CD4-positive, alpha-beta T cell treated with Interferon gamma for 1 hour (primary cell): ENCODE measurements around the gene MED13.
"Not testable (repeated sequence)": the region's sequence is repeated elsewhere in the genome, so short reads cannot be mapped to it uniquely, and the experiment has no call there.

Experiments used
- DNase-seq: peaks from one replicate; pipeline ENCODE4 v3.0.0-alpha.2; 2020

Gene MED13

GRCh38 chr17:62057696-62058095, 7.4 kb downstream of the MED13 start:
- no peak for DNase-seq

- no peak for DNase-seq
Observed at GRCh38 chr17:62052765-62053338, 12.2 kb downstream of the MED13 start.

DNA sequence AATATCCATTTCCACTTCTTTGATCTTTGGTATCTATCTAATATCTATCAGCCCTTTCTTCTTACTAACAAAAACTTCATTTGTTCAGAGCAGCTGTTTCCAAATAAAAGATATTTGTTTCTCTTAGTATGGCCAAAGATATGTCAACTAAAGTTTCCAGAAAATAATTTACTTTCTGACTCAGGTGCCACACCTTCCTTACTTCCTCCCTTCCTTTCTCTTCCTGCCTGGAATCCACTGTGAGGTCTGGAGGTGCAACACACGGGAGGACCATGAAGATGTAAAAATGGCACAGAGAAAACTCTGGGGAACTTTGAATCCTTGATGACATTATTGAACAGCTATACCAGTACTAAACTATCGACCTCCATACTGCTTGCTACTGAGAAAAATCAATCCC, 14.0 kb downstream of the MED13 start:
- DNase-seq, result no peak

DNA sequence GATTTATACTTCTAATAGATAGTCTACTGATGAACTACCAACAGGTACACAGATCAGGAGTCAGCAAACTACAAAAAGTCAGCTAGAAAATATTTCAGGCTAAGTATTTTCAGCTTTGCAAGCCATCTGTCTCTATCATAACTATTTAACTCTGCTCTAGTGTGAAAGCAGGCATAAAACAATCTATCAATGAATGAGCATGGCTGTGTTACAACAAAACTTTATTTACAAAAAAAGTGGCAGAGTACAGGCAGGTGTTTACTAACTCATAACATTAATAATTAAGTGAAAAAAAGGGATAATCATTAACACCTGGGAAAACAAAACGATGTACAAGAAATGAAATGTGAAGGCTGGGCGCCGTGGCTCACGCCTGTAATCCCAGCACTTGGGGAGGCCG, 15.8 kb downstream of the MED13 start:
- no peak for DNase-seq

DNA sequence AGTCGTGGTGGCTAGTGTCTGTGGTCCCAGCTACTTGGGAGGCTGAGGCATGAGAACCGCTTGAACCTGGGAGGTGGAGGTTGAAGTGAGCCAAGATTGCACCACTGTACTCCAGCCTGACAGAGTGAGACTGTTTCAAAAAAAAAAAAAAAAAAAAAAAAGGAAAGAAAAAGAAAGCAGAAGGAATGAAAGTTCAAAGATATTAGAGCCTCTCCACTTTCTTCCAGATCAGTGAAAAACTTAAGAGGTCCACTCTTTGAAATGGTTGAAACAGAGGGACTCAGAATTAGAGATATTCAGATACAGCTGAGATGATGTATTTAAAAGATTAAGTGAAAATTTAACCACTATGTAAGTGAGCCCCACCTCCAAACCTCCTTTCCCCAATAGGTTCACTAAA, 16.8 kb downstream of the MED13 start:
- DNase-seq, result no peak

GRCh38 chr17:62045517-62045916, 19.6 kb downstream of the MED13 start:
- no peak for DNase-seq

GRCh38 chr17:62045109-62045508, 20.0 kb downstream of the MED13 start:
- no peak for DNase-seq

GRCh38 chr17:62043602-62044001, 21.5 kb downstream of the MED13 start:
- DNase-seq, result no peak

DNA sequence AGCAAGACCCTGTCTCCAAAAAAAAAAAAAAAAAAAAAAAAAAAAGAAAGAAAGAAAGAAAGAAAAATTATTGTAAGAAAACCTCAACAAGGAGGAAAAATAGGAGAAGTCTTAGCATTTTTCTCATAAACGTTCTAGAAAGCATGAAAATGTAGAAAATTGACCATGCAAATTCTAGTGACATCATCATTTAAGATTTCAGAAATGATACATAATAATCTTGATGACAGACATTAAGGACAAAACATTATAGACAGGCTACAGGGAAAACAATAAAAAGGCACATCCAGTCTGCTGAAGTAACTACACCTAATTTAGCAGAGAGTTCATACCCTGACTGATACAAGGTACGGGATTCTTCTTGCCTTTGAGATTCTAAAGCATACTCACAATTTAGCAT, 21.9 kb downstream of the MED13 start:
- DNase-seq, result no peak

DNA sequence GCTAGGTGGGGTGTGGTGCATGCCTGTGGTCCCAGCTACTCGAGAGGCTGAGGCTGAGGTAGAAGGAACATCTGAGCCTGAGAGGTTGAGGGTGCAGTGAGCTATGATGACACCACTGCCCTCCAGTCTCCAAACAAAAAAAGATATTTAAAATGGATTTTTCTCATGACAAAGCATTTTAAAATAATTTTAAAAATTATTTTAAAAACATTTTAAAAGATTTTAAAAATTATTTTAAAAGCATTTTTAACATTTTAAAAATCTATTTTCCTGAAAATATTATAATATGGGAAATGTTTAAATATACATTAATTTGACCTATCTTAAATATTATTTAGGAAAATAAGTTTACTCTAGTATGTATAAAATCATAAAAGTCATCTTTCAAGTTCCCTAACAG, 26.8 kb downstream of the MED13 start:
- no peak for DNase-seq

- no peak for DNase-seq
Observed at GRCh38 chr17:62033317-62033716, 31.8 kb downstream of the MED13 start.

DNA sequence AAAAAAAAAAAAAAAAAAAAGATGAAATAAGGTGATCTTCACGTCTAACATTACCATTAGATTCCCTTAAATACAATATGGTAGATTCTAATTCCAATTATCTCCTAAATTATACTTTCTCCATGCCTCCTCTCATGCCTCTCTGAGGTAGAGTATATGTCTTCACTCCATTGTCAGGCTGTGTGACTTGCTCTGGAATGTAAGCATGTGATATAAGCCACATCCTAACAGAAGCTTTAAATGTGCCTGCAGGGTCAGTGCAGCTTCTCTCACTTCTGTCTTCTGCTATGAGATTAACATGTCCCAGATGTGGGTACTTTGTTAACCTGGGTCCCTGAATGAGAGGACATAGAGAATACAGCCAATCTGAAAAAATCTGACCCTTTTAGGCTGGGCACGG, 32.6 kb downstream of the MED13 start:
- no peak for DNase-seq

- DNase-seq, result no peak
Observed at GRCh38 chr17:62030264-62030663, 34.8 kb downstream of the MED13 start.

DNA sequence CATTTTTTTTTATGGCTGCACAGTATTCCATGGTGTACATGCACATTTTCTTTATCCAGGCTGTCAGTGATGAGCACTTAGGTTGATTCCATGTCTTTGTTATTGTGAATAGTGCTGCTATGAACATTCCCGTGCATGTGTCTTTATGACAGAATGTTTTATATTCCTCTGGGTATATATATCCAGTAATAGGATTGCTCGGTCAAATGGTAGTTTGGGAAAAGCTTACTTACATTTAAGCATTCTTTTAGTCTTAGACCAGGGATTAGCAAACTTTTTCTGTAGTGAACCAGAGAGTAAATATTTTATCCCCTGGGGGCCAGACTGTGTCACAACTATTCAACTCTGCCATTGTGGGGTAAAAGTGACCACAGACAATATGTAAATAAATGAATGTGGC, 40.2 kb downstream of the MED13 start:
- DNase-seq, result no peak

DNA sequence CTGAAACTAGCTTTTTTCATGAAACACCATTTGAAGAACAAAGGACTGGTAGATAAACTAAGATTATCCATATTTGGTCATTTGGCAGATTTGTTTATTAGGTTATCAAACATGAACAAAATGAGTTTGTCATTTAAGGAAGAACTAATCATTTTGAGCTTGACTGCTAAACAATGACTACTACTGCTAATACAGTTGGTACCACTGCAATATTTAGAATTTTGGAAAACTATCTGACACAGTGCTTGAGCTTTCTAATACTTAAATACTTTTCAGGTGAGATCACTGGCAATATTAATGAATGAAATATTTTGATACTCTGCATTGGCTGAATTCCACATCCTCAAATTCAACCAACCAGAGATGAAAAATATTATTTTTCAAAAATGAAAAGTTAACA, 47.2 kb downstream of the MED13 start:
- DNase-seq, result no peak

DNA sequence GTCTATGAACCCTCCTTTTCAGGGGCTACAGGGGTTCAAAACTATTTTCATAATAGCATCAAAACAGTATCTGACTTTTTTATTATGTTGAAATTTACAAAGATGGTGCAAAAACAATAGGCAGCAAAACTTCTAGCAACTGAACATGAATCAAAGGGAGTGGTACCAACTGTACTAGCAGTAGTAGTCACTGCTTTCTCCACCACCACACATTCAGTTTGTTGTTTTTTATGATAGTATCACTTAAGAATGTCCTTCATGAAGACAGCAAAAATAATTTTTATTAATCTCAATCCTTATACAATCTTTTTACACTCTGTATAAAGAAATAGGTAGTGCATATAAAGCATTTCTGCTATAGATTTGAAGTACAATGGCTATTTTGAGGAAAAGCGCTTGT, 47.6 kb downstream of the MED13 start:
- no peak for DNase-seq

DNA sequence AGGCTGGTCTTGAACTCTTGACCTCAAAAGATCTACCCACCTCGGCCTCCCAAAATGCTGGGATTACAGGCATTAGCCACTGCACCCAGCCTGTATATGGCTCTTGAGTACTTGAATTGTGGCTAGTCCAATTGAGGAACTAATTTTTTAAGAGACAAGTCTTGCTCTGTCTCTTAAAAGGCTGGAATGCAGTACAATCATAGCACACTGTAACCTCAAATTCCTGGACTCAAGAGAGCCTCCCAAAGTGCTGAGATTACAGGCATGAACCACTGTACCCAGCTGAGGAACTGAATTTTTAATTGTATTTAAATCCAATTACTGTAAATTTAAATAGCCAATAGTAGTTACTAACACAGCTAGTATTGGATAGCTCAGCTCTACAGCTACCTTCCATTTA, 50.6 kb downstream of the MED13 start:
- no peak for DNase-seq

DNA sequence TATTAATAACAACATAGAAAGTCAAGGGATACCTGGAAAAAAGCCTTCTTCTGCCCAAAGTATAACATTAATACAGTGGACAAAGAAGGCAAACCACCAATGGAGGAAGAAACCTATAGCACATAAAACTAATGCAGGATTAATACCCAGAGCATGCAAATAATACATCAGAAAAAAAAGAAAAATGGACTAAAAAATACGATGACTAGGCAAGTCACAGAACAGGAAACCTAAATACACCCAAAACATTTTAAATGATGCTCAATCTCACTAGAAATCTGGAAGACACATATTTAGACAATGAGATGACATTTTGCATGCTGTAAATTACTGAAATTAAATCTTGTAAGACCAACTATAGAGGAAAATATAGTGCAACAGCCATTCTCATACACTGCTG, 55.9 kb downstream of the MED13 start:
- DNase-seq, result no peak

GRCh38 chr17:62008294-62008693, 56.8 kb downstream of the MED13 start:
- DNase-seq, result no peak

- no peak for DNase-seq
Observed at GRCh38 chr17:62004388-62004787, 60.7 kb downstream of the MED13 start.

- DNase-seq, result not testable (repeated sequence)
Observed at GRCh38 chr17:62003141-62003540, 61.9 kb downstream of the MED13 start.

DNA sequence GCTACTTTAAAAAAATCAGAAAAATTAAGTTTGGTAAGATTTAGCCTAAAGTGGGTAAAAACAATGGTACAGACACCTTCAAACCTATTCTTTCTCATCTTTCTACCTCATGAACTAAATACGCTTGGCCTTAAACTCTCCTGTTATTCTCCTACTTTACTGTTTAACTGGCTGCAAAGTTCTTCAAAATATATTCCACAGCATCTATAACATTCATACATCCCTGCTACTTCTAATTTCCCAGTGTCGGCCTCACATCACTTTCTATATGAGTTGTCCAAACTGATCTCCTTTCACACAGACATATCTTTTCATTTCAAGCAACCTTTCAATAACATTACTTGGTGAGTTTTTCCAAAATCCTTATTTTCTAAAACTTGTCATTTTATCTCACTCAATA, 64.0 kb downstream of the MED13 start:
- DNase-seq, result no peak

- no peak for DNase-seq
Observed at GRCh38 chr17:62000186-62000585, 64.9 kb downstream of the MED13 start.

DNA sequence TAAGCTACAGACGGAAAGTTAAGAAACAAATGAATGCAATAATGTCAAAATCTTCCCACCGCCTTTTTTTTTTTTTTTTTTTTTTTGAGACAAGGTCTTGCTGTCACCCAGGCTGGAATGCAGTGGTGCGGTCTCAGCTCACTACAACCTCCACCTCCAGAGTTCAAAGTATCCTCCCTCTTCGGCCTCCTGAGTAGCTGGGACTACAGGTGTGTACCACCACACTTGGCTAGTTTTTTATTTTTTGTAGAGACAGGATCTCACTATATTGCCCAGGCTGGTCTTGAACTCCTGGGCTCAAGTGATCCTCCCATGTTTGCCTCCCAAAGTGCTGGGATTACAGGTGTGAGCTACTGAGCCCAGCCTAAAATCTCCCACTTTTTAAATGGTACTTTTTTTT, 66.5 kb downstream of the MED13 start:
- DNase-seq, result not testable (repeated sequence)

DNA sequence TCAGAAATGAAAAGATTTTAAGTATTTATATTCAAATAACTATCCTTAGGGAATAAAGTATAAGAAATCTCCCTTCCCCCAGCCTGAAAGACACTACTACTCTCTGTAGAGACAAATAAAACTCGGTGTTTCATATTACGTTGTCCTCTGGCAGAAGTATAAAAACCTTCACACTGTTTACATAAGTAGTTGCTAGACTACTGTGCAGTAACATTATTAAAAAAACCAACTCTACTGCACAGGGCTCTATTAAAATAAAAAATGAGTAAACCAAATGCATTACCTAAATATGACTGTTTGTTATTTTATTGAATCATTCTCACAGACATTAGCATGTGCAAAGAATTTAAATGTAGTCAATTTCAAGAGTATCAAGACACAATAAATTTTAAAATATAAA, 67.4 kb downstream of the MED13 start:
- no peak for DNase-seq
